Tibial nerve (tissue), 4 donors: ENCODE data around the gene SLC39A10. TPM values are rescaled to one million over a fixed set of nuclear protein-coding genes. Genes with fewer than 3 reads are reported as not detected.

Experiments
- DNase-seq, 2 donors: peaks; one replicate each; pipeline ENCODE4 v3.0.0-alpha.2; 2019; ENCODE audit warnings: low spot score in 2 of 2
- H3K27ac ChIP-seq, 4 donors: fragments of 200-600 bp; sonication (generic) in 3 of 4; one replicate each; pipeline ENCODE4 v1.5.1; 2017 to 2019; ENCODE audit warnings: mild to moderate bottlenecking in 1 of 4
- H3K27me3 ChIP-seq, 2 donors: fragments of 200-600 bp; sonication (generic) in 1 of 2; one replicate each; pipeline versions ENCODE4 v1.5.1 to v1.6.0; 2017 to 2019
- H3K36me3 ChIP-seq, 3 donors: fragments of 200-600 bp; sonication (generic); one replicate each; pipeline ENCODE4 v1.5.1; 2018 to 2019
- H3K4me1 ChIP-seq, 4 donors: fragments of 200-600 bp; sonication (generic) in 3 of 4; one replicate each; pipeline ENCODE4 v1.5.1; 2017 to 2019
- H3K4me3 ChIP-seq, 4 donors: fragments of 200-600 bp; sonication (generic) in 3 of 4; one replicate each; pipeline ENCODE4 v1.5.1; 2017 to 2019; ENCODE audit warnings: mild to moderate bottlenecking in 1 of 4, moderate library complexity in 1 of 4
- H3K9me3 ChIP-seq, 4 donors: fragments of 200-600 bp; sonication (generic) in 3 of 4; one replicate each; pipeline ENCODE4 v1.5.1; 2017 to 2019
- EP300 ChIP-seq, 2 donors: sonication (generic); formaldehyde crosslinking; IDR thresholded peaks; one replicate each; pipeline ENCODE4 v1.6.1; 2017; ENCODE audit warnings: antibody characterized with exemption in 2 of 2, mild to moderate bottlenecking in 1 of 2
- POLR2A ChIP-seq, 2 donors: fragments of 450-650 bp; IDR thresholded peaks; one replicate each; pipeline ENCODE4 v1.6.1; 2017; ENCODE audit warnings: antibody characterized with exemption in 2 of 2, mild to moderate bottlenecking in 2 of 2, moderate library complexity in 2 of 2
- WGBS, 2 donors: methylation state at CpG; one replicate each; pipeline ENCODE4 v1.1.5; 2018; 5-methylcytosine and 5-hydroxymethylcytosine counted together
- total RNA-seq, 4 donors: library from RNA; depleted of rRNA; stranded (reverse); fragments of >200 nt; gene quantifications; one replicate each; pipeline ENCODE4 v1.1.0, GENCODE V29; 2016
- TF ChIP-seq, protein P1 (sequence below), 5 experiments: fragments of 200-600 bp in 3 of 5; fragments of 450-650 bp in 2 of 5; sonication (generic) in 3 of 5; IDR thresholded peaks; one replicate each; pipeline ENCODE4 v1.5.1; 2016 to 2019; ENCODE audit warnings: antibody characterized with exemption in 5 of 5, mild to moderate bottlenecking in 3 of 5, moderate library complexity in 2 of 5

The SLC39A10 gene
- total RNA-seq, 4 donors from 2014 or later: 17.7 to 24.9 (median 20.7) TPM

GRCh38 chr2:195632856-195633572, 24.0 kb upstream of the SLC39A10 start:
- no peak overlapping the region for H3K4me3 ChIP-seq
- WGBS, 2 donors: 90 to 93% methylated on average over 4 to 10 of the region's 10 CpGs
- no peaks in the 10 kb centered on the region for H3K27me3 ChIP-seq
- H3K27ac ChIP-seq: no peak overlapping the region
- no peak for DNase-seq
- no peak for TF ChIP-seq POLR2A (IDR thresholded peaks at IDR 0.05)
- H3K9me3 ChIP-seq: peaks cover 0 to 8% (median 0%) of the 10 kb centered on the region in 4 donors
- no peaks in the 10 kb centered on the region for H3K36me3 ChIP-seq
- no peaks in the 10 kb centered on the region for H3K4me1 ChIP-seq

- 90 to 97% methylated on average over 4 of the region's 4 CpGs for WGBS, 2 donors
- H3K36me3 ChIP-seq: no peaks in the 10 kb centered on the region
- TF ChIP-seq, protein P1, sequence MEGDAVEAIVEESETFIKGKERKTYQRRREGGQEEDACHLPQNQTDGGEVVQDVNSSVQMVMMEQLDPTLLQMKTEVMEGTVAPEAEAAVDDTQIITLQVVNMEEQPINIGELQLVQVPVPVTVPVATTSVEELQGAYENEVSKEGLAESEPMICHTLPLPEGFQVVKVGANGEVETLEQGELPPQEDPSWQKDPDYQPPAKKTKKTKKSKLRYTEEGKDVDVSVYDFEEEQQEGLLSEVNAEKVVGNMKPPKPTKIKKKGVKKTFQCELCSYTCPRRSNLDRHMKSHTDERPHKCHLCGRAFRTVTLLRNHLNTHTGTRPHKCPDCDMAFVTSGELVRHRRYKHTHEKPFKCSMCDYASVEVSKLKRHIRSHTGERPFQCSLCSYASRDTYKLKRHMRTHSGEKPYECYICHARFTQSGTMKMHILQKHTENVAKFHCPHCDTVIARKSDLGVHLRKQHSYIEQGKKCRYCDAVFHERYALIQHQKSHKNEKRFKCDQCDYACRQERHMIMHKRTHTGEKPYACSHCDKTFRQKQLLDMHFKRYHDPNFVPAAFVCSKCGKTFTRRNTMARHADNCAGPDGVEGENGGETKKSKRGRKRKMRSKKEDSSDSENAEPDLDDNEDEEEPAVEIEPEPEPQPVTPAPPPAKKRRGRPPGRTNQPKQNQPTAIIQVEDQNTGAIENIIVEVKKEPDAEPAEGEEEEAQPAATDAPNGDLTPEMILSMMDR (IDR thresholded peaks at IDR 0.05): no peak
- TF ChIP-seq POLR2A (IDR thresholded peaks at IDR 0.05): no peak
- no peaks in the 10 kb centered on the region for H3K4me1 ChIP-seq
- DNase-seq: no peak
- no peak overlapping the region for H3K4me3 ChIP-seq
- H3K27me3 ChIP-seq: no peaks in the 10 kb centered on the region
- peaks cover 0 to 8% (median 0%) of the 10 kb centered on the region in 4 donors for H3K9me3 ChIP-seq
- H3K27ac ChIP-seq: no peak overlapping the region
These were observed 23.5 kb upstream of the SLC39A10 start for GRCh38 chr2:195633573-195633870.

DNA sequence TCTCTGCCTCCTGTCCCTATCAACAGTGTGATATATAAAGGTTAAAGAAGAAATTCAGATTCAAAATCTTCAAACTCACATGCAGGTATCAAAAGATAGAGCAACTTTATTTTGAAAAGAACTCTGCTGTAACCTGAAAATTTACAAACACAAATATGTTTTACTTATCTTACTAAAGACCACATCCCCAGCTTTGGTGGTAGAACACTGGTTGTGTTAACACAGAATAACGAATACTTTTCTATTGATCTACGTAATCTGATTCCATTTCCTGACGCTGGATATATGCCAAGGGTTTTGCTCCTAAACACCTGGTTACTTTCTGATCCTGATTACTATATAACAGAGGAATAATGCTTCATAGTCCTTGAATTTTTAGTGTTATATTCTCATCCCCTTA, 23.1 kb upstream of the SLC39A10 start:
- H3K27ac ChIP-seq: no peak overlapping the region
- H3K4me3 ChIP-seq: no peak overlapping the region
- peaks cover 0 to 8% (median 0%) of the 10 kb centered on the region in 4 donors for H3K9me3 ChIP-seq
- TF ChIP-seq EP300 (IDR thresholded peaks at IDR 0.05) (no peak), POLR2A (IDR thresholded peaks at IDR 0.05) (no peak)
- TF ChIP-seq, protein P1 (IDR thresholded peaks at IDR 0.05): no peak
- H3K36me3 ChIP-seq: no peaks in the 10 kb centered on the region
- no peaks in the 10 kb centered on the region for H3K27me3 ChIP-seq
- WGBS, 2 donors: 82 to 83% methylated on average over 3 of the region's 3 CpGs
- no peaks in the 10 kb centered on the region for H3K4me1 ChIP-seq
- no peak for DNase-seq

DNA sequence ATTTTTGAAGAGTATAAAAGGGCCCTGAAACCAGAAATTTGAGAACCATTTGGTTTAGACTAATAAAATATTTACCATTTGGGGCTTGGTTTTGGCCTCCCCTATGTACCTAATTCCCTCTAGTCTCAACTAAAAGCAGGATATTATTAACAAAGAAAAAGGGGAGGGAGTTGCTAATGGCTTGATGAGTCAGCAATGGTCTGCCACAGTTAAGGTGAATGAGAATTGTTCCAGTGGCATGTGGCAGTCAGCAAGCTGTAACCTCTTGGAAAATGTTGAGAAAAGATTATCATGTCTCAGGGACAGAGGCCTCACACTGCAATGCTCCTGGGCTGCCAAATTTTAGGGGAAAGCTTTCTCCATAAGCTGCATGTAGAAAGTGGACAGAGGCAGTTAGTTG, 20.1 kb upstream of the SLC39A10 start:
- DNase-seq: no peak
- no peaks in the 10 kb centered on the region for H3K4me1 ChIP-seq
- H3K27ac ChIP-seq: no peak overlapping the region
- no peak overlapping the region for H3K4me3 ChIP-seq
- H3K9me3 ChIP-seq: peaks cover 0 to 8% (median 0%) of the 10 kb centered on the region in 4 donors
- TF ChIP-seq EP300 (IDR thresholded peaks at IDR 0.05) (no peak), POLR2A (IDR thresholded peaks at IDR 0.05) (no peak)
- TF ChIP-seq, protein P1 (IDR thresholded peaks at IDR 0.05): no peak
- no peaks in the 10 kb centered on the region for H3K36me3 ChIP-seq
- H3K27me3 ChIP-seq: no peaks in the 10 kb centered on the region

GRCh38 chr2:195638750-195639149, 18.3 kb upstream of the SLC39A10 start:
- Histone ChIP-seq H3K9me3 (peaks cover 0 to 2% (median 0%) of the 10 kb centered on the region in 4 donors), H3K36me3 (no peaks in the 10 kb centered on the region), H3K27me3 (no peaks in the 10 kb centered on the region), H3K4me1 (no peaks in the 10 kb centered on the region), H3K4me3 (no peak overlapping the region), H3K27ac (no peak overlapping the region)
- no peak for TF ChIP-seq POLR2A (IDR thresholded peaks at IDR 0.05)
- TF ChIP-seq EP300 (IDR thresholded peaks at IDR 0.05): no peak
- TF ChIP-seq, protein P1 (IDR thresholded peaks at IDR 0.05): no peak
- DNase-seq: no peak
- WGBS, 2 donors: 81 to 85% methylated on average over 4 of the region's 4 CpGs
